Heart left ventricle (tissue), 16 donors: ENCODE measurements around the gene ARHGAP24. TPM values are rescaled to one million over a fixed set of nuclear protein-coding genes. Genes with fewer than 3 reads are reported as not detected.
A peak's percentile ranks its signal among the peaks of the same experiment; 100 is the strongest.

Experiments used
- ATAC-seq, 4 donors: fragments of 200-7000 bp; cut with Tn5 transposase; one replicate each; pipeline ENCODE4 v1.9.1; 2020 to 2022; ENCODE audit warnings: moderate library complexity in 4 of 4, mild to moderate bottlenecking in 3 of 4, moderate number of reproducible peaks in 1 of 4
- DNase-seq, 5 donors: peaks; one replicate each; pipeline ENCODE4 v3.0.0-alpha.2; 2020
- H3K27ac ChIP-seq, 12 donors: fragments of 200-600 bp; sonication (generic) in 4 of 12; one replicate each; pipeline versions ENCODE4 v1.5.0 to v1.8.0; 2016 to 2022; ENCODE audit warnings: mild to moderate bottlenecking in 2 of 12
- H3K27me3 ChIP-seq, 9 donors: fragments of 200-600 bp; sonication (generic) in 2 of 9; one replicate each; pipeline versions ENCODE4 v1.5.1 to v1.8.0; 2016 to 2022; ENCODE audit warnings: mild to moderate bottlenecking in 3 of 9
- H3K36me3 ChIP-seq, 9 donors: fragments of 200-600 bp; sonication (generic) in 2 of 9; one replicate each; pipeline versions ENCODE4 v1.5.0 to v1.8.0; 2018 to 2022; ENCODE audit warnings: mild to moderate bottlenecking in 2 of 9
- H3K4me1 ChIP-seq, 12 donors: fragments of 200-600 bp; sonication (generic) in 4 of 12; one replicate each; pipeline versions ENCODE4 v1.5.0 to v1.8.0; 2016 to 2022; ENCODE audit warnings: mild to moderate bottlenecking in 3 of 12
- H3K4me3 ChIP-seq, 12 donors: fragments of 200-600 bp; sonication (generic) in 4 of 12; one replicate each; pipeline versions ENCODE4 v1.5.0 to v1.8.0; 2017 to 2022; ENCODE audit warnings: mild to moderate bottlenecking in 9 of 12, moderate library complexity in 4 of 12
- H3K9me3 ChIP-seq, 12 donors: fragments of 200-600 bp; sonication (generic) in 4 of 12; one replicate each; pipeline versions ENCODE4 v1.5.0 to v1.8.0; 2016 to 2022; ENCODE audit warnings: mild to moderate bottlenecking in 1 of 12
- POLR2A ChIP-seq, 2 donors: fragments of 450-650 bp; IDR thresholded peaks; one replicate each; pipeline ENCODE4 v1.6.1; 2017; ENCODE audit warnings: antibody characterized with exemption in 2 of 2, mild to moderate bottlenecking in 2 of 2, moderate library complexity in 2 of 2
- WGBS, 4 donors: extraction: QIAGEN DNeasy Blood & Tissue Kit in 2 of 4; methylation state at CpG; one replicate each; pipeline versions ENCODE4 v1.1.5 to v1.1.7; 2013 to 2018; 5-methylcytosine and 5-hydroxymethylcytosine counted together
- intact Hi-C, 10 donors: fragments of 100-400 bp; cut with DNase I; formaldehyde crosslinking; loops; one replicate each; pipeline versions ENCODE4 v1.11.1 to v1.14.2; 2022
- polyA plus RNA-seq, 2 donors: library from polyadenylated mRNA; stranded (reverse); fragments of 200-250 nt; gene quantifications; one replicate each; pipeline ENCODE4 v1.2.3, GENCODE V29; 2013
- total RNA-seq, 9 donors: library from RNA; depleted of rRNA in 2 of 9; stranded (reverse); fragments of >200 nt in 2 of 9; fragmentation: NEBNext Ultra II Directional in 3 of 9; extraction: Animal tissue kit (Norgen Biotek cat#: 25700) in 3 of 9; gene quantifications; one replicate each; pipeline versions ENCODE4 v1.1.0 to v1.2.4, GENCODE V29; 2016 to 2023
- TF ChIP-seq, protein P1 (sequence below), 12 donors: fragments of 200-600 bp; sonication (generic) in 4 of 12; IDR thresholded peaks; one replicate each; pipeline versions ENCODE4 v1.5.0 to v1.8.0; 2018 to 2022; ENCODE audit warnings: antibody characterized with exemption in 12 of 12, mild to moderate bottlenecking in 5 of 12
- donor health status: ischemic (EF 13 %, LVEDD 7.1; RV severe dilation, severe dysfunction).
- donor health status: healthy with polysubstance abuse.
- donor health status: DM: no; HTN: yes; CAD: no.
- donor health status: DM: no; HTN: no; CAD: no.
- donor health status: ischemic (EF 25% LVEDD 6.9; RV normal size, moderate dysfunction).
- donor health status: ischemic (EF 25% LVEDD 5.7; RV mildly dilated, moderate dysfunction).
- donor health status: healthy.
- donor health status: DM: yes; HTN: yes; CAD: no.
- donor health status: ischemic (EF 35%, LVEDD 5.7; RV mildly dilated, moderate dysfunction).
- donor health status: nonischemic (EF 11% LVEDD 7.7; RV severe dilation, severe dysfunction).
- donor health status: DM: yes; HTN: yes; CAD: no.
- donor health status: PGD.
- donor health status: ischemic (EF 29% LVEDD 5.4; RV normal size, mild dysfunction).
- donor health status: nonischemic (EF 23%, LVEDD 6.1; RV moderate dilation, normal function).

The ARHGAP24 gene
- total and polyA plus RNA-seq, 11 donors: 4.5 to 36.9 (median 18.9) TPM

DNA sequence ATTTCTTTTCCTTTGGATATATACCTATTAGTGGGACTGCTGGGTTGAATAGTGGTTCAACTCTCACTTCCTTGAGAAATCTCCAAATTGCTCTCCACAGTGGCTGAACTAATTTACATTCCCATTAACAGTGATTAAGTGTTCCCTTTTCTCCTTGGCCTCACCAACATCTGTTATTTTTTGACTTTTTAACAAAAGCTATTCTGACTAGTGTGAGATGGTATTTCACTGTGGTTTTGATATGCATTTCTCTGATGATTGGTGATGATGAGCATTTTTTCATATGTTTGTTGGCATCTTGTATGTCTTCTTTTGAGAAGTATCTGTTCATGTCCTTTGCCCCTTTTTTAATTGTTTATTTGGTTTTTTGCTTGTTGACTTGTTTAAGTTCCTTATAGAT is 471.9 kb downstream of the ARHGAP24 start:
- Histone ChIP-seq H3K36me3 (peaks cover 0 to 5% (median 0%) of the 10 kb centered on the region in 9 donors), H3K27ac (no peak overlapping the region), H3K9me3 (peaks cover 0 to 5% (median 0%) of the 10 kb centered on the region in 12 donors), H3K27me3 (no peaks in the 10 kb centered on the region), H3K4me1 (peaks cover 0 to 2% (median 0%) of the 10 kb centered on the region in 12 donors), H3K4me3 (no peak overlapping the region)
- ATAC-seq: no peak
- no peak for TF ChIP-seq POLR2A (IDR thresholded peaks at IDR 0.05)
- TF ChIP-seq, protein P1, sequence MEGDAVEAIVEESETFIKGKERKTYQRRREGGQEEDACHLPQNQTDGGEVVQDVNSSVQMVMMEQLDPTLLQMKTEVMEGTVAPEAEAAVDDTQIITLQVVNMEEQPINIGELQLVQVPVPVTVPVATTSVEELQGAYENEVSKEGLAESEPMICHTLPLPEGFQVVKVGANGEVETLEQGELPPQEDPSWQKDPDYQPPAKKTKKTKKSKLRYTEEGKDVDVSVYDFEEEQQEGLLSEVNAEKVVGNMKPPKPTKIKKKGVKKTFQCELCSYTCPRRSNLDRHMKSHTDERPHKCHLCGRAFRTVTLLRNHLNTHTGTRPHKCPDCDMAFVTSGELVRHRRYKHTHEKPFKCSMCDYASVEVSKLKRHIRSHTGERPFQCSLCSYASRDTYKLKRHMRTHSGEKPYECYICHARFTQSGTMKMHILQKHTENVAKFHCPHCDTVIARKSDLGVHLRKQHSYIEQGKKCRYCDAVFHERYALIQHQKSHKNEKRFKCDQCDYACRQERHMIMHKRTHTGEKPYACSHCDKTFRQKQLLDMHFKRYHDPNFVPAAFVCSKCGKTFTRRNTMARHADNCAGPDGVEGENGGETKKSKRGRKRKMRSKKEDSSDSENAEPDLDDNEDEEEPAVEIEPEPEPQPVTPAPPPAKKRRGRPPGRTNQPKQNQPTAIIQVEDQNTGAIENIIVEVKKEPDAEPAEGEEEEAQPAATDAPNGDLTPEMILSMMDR (IDR thresholded peaks at IDR 0.05): no peak
- DNase-seq: no peak
- intact Hi-C loops: no loop called here

DNA sequence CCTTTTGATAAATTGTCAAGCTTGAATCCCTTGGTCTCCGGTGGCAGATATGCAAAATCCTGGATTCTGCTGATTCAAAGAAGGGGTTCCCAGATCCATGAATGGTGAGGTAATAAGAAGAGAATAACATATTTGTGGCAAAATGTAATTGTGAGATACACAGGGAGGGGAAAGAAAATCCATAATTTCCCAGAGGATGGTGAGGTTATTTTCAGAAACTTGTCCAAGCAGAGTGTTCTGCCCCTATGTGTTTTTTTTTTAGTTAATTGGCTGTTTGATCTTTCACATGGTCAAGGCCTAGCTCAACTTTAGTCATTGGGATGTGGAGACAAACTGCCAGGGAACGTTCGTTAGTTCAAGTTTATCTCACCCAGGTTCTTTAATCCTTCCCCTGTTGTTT is 476.1 kb downstream of the ARHGAP24 start:
- Histone ChIP-seq H3K4me1 (peaks cover 0 to 20% (median 10%) of the 10 kb centered on the region in 12 donors), H3K9me3 (no peaks in the 10 kb centered on the region), H3K27me3 (no peaks in the 10 kb centered on the region), H3K36me3 (no peaks in the 10 kb centered on the region), H3K27ac (no peak overlapping the region), H3K4me3 (no peak overlapping the region)
- intact Hi-C loops: loop anchor here in 1 of 10 donors (10.0 kb wide), 1 partner anchor 366 kb away; no protein-coding TSS in a partner anchor
- TF ChIP-seq POLR2A (IDR thresholded peaks at IDR 0.05): no peak
- TF ChIP-seq, protein P1 (IDR thresholded peaks at IDR 0.05): no peak
- no peak for ATAC-seq
- no peak for DNase-seq
- 79 to 84% (median 82%) methylated on average over 3 of the region's 3 CpGs for WGBS, 4 donors

DNA sequence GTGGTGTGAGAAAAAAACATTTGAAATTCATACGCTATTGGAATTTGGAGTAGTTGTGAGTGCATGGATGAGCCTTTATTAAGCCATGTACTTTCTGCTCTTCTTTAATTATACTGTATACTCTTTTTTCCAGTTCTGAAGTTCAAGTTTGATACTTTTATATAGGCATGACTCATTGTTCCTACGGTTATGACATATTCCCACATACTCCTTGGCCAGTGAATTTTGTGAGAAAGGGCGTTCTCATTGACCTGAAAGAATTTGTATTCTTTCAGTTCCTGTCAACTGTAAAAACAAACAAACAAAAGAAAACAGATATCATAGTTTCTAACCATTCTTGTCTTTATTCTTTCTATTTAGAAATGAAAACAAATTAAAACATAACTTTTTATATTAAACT is 477.6 kb downstream of the ARHGAP24 start:
- 77 to 84% (median 80%) methylated on average over 3 of the region's 3 CpGs for WGBS, 4 donors
- intact Hi-C loops: loop anchor here in 1 of 10 donors (10.0 kb wide), 1 partner anchor 368 kb away; no protein-coding TSS in a partner anchor
- peak in 1 of 4 donors; percentile 57 for ATAC-seq
- no peaks in the 10 kb centered on the region for H3K27me3 ChIP-seq
- no peak for TF ChIP-seq POLR2A (IDR thresholded peaks at IDR 0.05)
- no peaks in the 10 kb centered on the region for H3K9me3 ChIP-seq
- peaks cover 0 to 20% (median 10%) of the 10 kb centered on the region in 12 donors for H3K4me1 ChIP-seq
- H3K36me3 ChIP-seq: no peaks in the 10 kb centered on the region
- H3K4me3 ChIP-seq: no peak overlapping the region
- no peak overlapping the region for H3K27ac ChIP-seq
- DNase-seq: no peak

DNA sequence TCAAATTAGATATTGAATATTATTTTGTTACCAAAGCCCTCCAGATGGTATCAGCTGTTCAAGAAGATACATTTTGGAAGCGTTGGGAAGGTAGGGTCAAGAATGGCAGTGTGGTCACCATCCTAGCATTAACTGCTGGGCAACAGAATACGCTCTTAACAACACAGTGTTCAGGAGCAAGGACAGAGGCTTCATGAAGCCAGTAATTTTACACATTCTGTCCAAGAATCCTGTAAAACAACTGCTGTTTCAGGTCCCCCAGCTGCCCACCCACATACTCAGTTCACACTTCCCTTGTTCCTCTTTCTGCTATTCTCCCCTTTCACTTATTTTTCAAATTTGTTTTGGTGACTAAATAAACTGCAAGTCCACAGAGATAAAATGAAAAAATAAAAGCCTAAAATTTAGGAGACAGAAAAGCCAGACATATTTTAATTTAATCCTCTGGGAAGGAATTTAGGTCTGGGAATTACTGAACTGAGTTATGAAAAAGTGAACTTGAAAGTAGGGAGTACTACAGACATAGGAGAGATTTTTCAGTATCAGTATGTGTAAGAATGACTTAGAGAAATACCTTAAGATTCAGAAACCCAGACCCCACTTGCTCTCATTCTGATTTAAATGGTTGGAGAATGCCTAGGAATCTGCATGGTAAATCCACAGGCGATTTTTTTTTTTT is 478.2 kb downstream of the ARHGAP24 start:
- H3K36me3 ChIP-seq: no peaks in the 10 kb centered on the region
- ATAC-seq (peak in 2 of 4 donors; percentile 9 to 74), DNase-seq (no peak)
- intact Hi-C loops: loop anchor here in 1 of 10 donors (10.0 kb wide), 1 partner anchor 368 kb away; no protein-coding TSS in a partner anchor
- H3K4me1 ChIP-seq: peaks cover 0 to 20% (median 10%) of the 10 kb centered on the region in 12 donors
- TF ChIP-seq, protein P1 (IDR thresholded peaks at IDR 0.05): no peak
- TF ChIP-seq POLR2A (IDR thresholded peaks at IDR 0.05): no peak
- no peak overlapping the region for H3K27ac ChIP-seq
- no peak overlapping the region for H3K4me3 ChIP-seq
- WGBS, 4 donors: 60 to 77% (median 68%) methylated on average over 3 of the region's 3 CpGs
- no peaks in the 10 kb centered on the region for H3K9me3 ChIP-seq
- H3K27me3 ChIP-seq: no peaks in the 10 kb centered on the region
